ENCODE measurements around the gene ANO9.
"Not testable (repeated sequence)": the region's sequence is repeated elsewhere in the genome, so short reads cannot be mapped to it uniquely, and the experiment has no call there.

The ANO9 gene

DNA sequence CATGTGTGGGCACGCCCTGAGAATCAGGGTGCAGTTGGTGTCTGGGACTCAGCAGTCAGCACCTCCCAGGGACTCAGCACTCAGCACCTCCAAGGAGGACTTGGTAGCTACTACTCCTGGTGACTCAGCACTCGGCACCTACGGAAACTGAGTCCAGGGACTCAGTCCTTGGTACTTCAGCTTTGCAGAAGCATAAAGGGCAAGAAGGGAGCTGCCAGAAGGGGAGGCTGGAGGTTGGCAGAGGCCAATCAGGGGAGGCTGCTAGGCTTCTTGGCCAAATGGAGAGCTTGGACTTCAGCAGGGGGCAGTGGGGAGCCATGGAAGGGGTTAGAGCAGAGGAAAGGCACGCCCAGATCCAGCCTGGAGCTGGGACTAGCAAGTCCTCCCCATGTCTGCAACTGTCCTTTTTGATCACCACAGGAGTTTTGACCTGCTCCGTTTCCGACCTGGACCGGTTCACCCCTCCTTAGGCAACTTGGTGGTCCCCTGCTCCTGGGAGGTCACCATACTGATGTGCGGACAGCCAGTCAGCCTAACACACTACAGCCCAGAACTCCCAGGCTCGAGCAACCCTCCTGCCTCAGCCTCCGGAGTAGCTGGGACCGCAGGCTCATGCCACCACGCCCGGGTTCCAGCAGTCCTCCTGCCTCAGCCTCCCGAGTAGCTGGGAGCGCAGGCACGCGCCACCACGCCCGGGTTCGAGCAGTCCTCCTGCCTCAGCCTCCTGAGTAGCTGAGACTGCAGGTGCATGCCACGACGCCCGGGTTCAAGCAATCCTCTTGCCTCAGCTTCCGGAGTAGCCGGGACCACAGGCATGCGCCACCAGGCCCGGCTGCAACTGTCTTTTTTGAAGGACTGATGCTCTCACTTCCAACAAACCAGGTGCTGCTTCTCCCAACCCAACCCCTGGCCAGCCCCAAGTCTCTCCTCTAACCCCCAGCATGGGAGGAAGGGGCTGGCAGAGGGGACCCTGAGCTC is 1.5 kb downstream of the ANO9 start:
- no peak for DNase-seq (ENCODE audit: low read depth)
- no peak overlapping the region for H3K4me3 ChIP-seq (ENCODE audit: low read depth, low read length)

GRCh38 chr11:439315-440064 is 2.3 kb downstream of the ANO9 start:
- no peak overlapping the region for H3K4me3 ChIP-seq (ENCODE audit: low read depth, low read length)
- no peak for DNase-seq (ENCODE audit: low read depth)

GRCh38 chr11:438101-438844 is 3.5 kb downstream of the ANO9 start:
- H3K4me3 ChIP-seq (ENCODE audit: low read depth, low read length) = no peak overlapping the region
- DNase-seq (ENCODE audit: low read depth) = no peak

DNA sequence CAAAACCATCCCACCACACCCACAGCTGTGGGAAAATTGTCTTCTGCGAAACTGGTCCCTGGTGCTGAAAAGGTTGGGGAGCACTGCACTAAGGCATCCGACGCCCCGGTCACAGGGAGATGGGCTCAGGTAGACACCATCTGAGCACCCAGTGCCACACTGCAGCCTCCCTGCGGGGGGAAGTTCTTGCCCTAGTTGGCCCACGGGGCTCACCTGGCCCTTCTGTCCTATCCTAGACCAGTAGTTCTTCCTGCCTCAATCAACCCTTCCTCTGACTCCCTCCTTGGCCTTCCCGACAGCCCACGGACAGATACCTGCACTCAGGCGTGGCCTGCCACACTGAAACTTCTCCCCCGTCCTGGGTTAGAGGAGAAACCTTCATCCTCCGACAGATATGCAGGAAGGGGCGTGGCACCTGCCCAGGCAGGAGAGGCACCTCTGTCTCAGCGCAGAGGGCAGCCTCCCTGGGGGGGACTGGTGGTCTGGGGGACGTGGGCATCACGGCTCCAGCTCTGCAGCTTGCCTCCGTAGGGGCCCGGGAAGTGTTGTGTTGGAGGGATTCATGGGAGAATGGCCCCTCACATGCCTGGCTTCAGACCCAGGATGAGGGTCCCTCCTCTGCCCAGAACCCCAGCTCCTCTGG is 4.5 kb downstream of the ANO9 start:
- no peak overlapping the region for H3K4me3 ChIP-seq (ENCODE audit: low read depth, low read length)
- no peak for DNase-seq (ENCODE audit: low read depth)

- H3K4me3 ChIP-seq (ENCODE audit: low read depth, low read length) = not testable (repeated sequence)
Observed at GRCh38 chr11:434999-435740, 6.6 kb downstream of the ANO9 start.

DNA sequence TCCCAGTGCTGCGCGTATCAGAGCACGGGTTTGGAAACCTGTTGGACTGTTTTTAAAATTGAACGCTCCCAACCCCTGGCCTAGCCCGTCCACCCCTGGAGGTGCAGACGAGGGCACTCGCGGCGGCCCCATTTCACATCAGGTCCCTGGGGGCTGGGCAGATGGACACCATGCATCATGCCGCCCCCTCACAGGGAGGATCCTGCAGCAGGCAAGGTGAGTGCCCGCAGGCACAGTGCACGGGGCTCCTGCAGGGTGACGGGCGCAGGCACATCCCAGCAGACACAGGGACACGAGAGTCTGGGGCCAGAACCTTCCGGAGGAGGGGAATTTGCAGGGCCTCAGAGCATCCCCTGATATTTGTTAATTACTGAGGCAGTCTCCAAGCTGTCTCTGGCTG is 7.3 kb downstream of the ANO9 start:
- no peak overlapping the region for H3K4me3 ChIP-seq (ENCODE audit: low read depth, low read length)
- DNase-seq (ENCODE audit: low read depth) = no peak

More at GRCh38 chr11:434999-435740, 6.6 kb downstream of the ANO9 start:
- not testable (repeated sequence) for DNase-seq (ENCODE audit: low read depth)

DNA sequence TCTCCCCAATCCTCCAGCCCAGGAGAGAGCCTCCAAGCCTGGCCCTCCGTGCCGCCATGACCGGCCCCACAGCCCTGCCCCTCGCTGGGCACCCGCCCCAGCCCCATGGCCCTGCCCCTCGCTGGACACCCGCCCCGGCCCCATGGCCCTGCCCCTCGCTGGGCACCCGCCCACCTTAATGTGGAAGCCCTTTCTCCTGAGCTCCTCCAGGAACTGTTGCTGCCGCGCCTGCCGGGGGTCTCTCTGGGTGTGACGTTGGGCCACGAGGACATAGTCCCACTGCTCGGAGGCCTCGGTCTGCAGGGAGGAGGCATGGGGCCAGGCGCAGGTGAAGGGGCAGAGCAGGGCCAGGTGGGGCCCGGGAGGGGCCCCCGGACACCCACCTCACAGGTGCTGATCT is 8.2 kb downstream of the ANO9 start:
- no peak for DNase-seq (ENCODE audit: low read depth)
- H3K4me3 ChIP-seq (ENCODE audit: low read depth, low read length) = no peak overlapping the region

DNA sequence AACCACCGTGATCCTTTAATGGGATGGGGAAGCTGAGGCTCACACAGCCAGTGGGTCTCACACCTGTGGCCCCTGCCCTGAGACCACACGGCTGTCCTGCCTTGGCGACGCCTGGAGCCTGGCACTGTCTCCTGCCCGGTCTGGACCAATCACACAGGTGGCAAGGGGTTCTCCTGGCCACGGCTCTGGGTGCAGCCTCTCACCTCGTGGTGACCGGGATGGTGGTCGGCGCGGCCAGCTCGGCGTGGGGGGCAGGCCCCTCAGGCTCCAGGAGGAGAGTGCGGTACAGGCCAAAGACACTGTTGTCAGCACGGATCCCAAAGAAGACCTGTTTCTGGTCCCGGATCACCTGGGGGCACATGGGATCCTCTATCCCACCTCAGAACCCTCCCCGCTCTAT is 8.7 kb downstream of the ANO9 start:
- no peak for DNase-seq (ENCODE audit: low read depth)
- H3K4me3 ChIP-seq (ENCODE audit: low read depth, low read length) = no peak overlapping the region

- no peak overlapping the region for H3K4me3 ChIP-seq (ENCODE audit: low read depth, low read length)
- no peak for DNase-seq (ENCODE audit: low read depth)
Observed at GRCh38 chr11:432501-433100, 9.2 kb downstream of the ANO9 start.

GRCh38 chr11:431921-432320 is 9.9 kb downstream of the ANO9 start:
- DNase-seq (ENCODE audit: low read depth) = no peak
- no peak overlapping the region for H3K4me3 ChIP-seq (ENCODE audit: low read depth, low read length)

DNA sequence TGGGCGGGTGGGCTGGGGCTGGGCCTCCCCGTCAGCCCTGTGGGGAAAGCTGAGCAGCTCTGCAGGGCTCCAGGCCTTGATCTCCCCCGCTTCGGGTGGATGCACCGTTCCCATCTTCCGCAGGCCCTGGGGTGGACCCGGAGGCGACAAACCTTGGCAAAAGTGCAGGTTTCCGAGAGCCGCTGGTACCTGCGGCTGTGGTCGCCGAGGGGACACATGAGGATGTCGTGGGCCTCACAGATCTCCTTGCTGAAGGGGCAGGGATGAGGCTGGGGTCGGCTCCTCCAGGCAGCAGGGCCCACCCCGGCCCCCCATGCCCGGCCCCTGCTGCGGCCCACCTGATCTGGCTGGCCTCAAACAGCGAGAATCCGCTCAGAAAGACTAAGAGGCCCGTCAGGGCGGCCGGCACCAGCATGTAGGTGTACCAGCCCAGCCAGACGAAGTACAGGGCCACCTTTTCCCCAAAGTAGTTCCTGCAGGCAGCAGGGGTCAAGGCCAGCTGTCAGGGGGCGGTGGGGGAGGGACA is 11.8 kb downstream of the ANO9 start:
- no peak for DNase-seq (ENCODE audit: low read depth)
- H3K4me3 ChIP-seq (ENCODE audit: low read depth, low read length) = no peak overlapping the region

DNA sequence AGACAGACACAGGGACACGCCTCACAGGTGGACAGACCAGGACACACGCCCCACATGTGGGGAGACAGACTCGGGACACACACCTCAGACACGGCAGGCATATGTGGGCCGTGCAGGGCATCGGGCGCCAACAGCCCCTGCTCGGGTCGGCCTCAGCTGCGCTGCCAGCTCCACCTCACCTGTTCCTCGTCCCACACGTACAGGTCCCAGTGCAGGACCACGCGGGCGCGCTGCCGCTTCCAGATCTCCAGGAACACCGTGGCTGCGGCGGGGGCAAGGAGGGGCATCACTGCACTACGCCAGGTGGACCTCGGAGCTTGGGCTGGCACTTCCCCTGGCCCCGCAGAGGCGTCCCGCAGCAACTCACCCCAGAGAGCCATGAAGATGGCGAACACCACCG is 12.4 kb downstream of the ANO9 start:
- DNase-seq (ENCODE audit: low read depth) = no peak
- H3K4me3 ChIP-seq (ENCODE audit: low read depth, low read length) = no peak overlapping the region

DNA sequence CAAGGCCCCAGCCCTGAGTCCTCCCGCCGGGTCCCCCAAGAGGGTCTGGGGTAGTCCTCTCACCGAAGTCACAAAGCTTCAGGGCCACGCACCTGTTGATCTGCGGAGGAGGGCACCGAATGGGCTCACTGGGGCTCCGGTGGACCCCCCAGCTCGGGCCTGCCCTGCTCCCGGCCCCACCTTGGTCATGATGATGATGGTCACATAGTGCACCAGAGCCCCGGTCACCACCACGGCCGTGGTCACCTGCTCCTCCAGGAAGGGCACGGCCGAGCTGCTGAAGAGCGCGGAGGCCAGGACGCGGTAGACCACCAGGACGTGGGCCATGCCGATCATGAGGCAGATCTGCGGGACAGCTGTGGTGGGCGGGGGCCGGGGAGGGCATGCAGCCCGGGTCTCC is 13.5 kb downstream of the ANO9 start:
- DNase-seq (ENCODE audit: low read depth) = no peak
- no peak overlapping the region for H3K4me3 ChIP-seq (ENCODE audit: low read depth, low read length)

DNA sequence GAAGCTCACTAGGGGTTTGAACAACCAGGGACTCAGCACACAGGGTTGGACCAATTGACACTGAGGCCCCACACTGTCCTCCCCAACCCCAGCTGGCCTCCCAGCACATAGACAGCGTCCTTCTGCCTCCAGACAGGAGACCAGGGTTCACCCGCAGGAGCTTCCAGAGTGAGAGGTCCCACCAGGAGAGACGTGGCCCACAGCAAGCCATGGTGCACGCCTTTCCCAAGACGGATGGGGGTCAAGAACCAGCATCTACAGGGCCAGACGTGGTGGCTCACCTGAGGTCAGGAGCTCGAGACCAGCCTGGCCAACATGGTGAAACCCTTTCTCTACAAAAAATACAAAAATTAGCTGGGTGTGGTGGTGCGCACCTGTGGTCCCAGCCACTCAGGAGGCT is 15.0 kb downstream of the ANO9 start:
- no peak for DNase-seq (ENCODE audit: low read depth)
- no peak overlapping the region for H3K4me3 ChIP-seq (ENCODE audit: low read depth, low read length)

DNA sequence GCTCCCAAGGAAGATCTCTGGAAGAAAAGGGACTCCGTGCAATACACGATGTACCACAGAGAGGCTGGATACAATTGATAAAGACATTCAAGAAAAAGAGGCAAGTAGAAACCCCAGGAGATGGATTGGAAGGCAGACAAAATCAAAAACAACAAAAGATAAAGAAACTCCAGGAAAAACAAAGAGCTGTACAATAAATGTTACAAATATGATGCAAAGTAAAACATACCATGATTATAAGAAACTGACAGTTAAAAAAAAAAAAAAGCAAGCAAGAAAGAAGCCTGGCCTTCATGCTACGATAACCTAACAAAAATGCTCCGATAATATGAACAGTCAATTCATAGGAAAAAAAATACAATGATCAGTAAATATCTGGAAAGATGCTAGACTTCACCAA is 16.5 kb downstream of the ANO9 start:
- DNase-seq (ENCODE audit: low read depth) = no peak
- no peak overlapping the region for H3K4me3 ChIP-seq (ENCODE audit: low read depth, low read length)

GRCh38 chr11:424766-425165 is 17.0 kb downstream of the ANO9 start:
- DNase-seq (ENCODE audit: low read depth); H3K4me3 ChIP-seq (ENCODE audit: low read depth, low read length): not testable (repeated sequence)

DNA sequence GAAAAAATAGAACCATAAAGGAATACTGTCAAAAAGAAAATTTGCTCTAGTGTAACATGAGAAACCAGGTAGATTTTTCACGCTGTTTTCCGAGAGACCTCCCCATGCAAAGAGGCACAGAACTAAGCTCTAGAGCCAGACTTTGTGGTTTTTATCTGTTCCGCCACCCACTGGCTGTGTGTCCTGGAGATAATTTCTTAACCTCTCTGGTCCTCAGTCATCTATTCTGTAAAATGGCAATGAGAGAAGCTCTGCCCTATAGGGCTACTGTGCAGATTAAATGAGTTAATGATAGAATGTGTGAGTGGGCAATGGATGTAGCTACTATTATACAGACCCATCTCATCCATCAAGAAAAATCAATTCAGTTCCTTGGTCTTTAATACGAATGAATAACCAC is 17.6 kb downstream of the ANO9 start:
- H3K4me3 ChIP-seq (ENCODE audit: low read depth, low read length) = no peak overlapping the region

DNA sequence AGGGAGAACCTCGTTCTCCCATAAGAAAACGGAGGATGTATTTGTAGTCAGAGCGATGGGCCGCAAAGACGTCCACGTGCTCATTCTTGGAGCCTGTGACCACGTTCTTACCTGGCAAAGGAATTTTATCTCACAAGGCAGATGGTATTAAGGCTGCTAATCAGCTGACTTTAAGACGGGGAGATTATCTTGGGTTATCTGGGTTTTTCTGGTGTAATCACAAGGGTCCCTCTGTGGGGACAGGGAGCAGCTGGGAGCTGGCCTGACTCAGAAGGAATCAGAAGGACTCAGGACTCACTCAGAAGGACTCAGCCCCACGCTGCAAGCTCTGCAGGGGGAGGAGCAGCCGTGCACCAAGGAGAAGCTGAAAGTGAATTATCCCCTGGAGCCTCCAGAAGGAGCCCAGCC is 19.6 kb downstream of the ANO9 start:
- no peak overlapping the region for H3K4me3 ChIP-seq (ENCODE audit: low read depth, low read length)
- no peak for DNase-seq (ENCODE audit: low read depth)

More for the DNA sequence above, 17.6 kb downstream of the ANO9 start:
- no peak for DNase-seq (ENCODE audit: low read depth)
